GM19455 (cell line): ENCODE results near the gene FGR.
A peak's percentile ranks its signal among the peaks of the same experiment; 100 is the strongest.
"Not testable (repeated sequence)": the region's sequence is repeated elsewhere in the genome, so short reads cannot be mapped to it uniquely, and the experiment has no call there.

Experiments
- ATAC-seq: cut with Tn5 transposase; IDR thresholded peaks from one replicate; pipeline ENCODE4 v1.9.1; 2021; ENCODE audit not compliant: unreplicated experiment

FGR gene

GRCh38 chr1:27660300-27660835 is 25.4 kb upstream of the FGR start:
- ATAC-seq, result peak; percentile 2

DNA sequence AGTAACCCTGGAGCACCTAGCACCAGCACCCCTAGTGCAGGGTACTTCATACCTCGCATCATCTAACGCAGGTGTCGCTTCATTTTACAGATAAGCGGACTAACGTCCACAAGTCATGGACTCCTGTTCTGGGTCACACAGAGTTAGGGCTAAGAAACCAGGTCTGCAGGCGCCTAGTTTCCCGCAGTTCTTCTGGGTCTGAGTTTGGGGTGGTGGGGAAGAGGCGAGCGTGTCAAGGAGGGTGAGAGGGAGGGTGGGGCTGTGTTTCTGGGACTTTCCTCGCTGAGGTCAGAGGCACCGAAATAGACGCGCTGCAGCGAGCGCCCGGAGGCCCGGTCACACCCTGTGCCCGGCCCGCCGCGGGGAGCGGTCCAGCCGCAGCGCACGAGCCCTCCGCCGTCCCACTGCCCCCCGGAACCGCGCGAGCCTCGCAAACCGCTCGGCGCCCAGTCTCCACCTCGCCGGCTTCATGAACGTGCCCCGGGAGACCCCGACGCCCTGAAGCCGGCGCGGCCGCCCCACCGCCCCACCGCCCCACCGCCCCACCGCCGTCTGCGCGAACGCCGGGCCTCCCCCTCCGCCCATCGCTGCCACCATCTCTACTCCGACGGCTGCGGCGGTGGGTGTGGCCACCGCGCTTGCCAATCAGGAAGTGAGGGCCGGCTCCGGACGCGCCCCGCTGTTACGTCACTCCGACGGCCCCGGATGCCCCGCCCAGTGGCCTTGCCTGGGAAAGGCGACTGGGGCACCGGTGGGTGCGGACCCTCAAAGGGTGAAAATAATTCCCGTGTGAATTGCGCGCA is 24.7 kb upstream of the FGR start:
- peak; percentile 72 for ATAC-seq

- ATAC-seq, result peak; percentile 3
These were observed 24.0 kb upstream of the FGR start for GRCh38 chr1:27658951-27659496.

DNA sequence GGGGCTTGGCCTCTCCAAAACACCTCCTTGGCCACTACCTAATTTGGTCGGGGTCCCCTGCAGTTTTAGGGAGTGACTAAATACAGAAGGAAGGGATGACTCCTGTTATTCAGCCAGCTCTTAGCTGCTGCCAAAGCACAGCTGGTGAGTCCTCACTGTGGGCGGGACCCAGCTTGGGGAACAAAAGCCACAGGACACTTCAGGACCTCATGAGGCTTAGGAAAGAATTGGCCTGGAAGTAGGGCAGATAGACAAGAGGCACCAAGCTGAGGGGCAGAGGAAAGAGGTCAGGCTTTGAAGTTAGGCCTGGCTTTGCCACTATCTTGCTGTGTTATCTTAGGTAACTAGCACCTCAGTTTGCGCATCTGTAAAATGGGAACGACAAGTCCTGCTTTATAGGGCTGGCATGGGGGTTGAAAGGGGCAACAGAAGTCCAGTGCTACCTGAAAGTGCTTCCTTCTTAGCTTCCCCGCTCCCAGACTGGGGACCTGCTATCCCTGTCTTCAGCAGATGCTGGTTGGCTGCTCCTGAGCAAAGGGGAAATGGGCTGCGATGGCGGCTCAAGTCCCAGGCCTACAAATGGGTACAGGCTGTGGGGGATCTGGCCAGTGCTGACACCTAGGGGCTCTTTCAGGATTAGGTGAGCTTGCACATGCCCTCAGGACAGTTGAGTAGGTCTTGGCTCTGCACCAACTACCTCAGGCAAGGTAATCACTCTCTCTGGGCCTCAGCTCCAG is 21.3 kb upstream of the FGR start:
- ATAC-seq, result no peak

DNA sequence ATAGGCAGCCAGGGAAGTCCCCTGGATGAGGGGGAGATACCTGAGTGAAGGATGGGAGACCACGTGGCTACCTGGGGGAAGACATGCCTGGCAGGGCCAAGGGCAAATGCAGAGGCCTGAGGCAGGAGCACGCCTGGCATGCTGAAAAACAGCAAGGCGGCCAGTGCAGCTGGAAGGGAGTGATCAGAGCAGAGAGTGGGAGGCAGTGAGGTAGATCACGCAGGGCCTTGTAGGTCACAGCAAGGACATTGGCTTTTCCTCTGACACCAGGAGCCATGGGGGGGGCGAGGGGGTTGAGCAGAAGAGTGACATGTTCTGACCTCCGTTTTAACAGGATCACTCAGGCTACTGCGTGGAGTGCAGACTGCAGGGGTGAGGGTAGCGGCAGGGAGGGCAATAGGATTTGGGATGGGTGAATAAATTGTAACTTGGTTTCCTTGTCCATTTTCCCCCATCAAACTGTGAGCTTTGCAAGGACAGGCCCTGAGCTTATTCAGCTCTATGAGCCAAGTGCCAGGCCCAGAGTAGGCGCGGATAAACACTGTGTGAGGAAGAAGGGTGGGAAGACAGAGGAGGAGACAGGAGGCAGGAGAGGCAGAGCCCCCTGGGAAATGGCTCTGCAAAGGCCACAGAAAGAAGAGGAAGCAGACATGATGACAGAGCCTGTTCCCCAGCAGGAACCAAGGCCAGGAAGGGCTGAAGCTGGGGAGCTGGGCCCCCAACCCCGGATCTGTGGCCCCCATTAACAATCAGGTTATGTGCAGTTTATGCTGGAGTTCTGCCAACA is 20.4 kb upstream of the FGR start:
- no peak for ATAC-seq

GRCh38 chr1:27652111-27652864 is 17.3 kb upstream of the FGR start:
- no peak for ATAC-seq

GRCh38 chr1:27650539-27651175 is 15.7 kb upstream of the FGR start:
- no peak for ATAC-seq

DNA sequence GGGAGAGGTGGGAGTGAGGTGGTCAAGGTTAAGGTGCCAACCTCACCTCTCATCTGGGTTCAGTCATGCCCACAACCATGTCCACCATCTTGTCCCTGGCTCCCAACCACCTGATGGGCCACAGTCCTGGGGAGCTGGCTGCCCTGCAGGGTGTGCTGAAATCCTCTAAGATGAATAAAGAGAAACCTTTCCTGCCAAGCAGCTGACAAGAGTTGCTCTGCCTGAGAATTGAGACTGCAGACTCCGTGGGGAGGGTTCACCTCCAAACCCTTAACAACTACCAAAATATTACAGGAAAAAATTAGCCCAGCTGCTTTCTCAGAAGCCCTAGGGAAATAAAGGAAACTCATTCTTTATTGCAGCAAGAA is 15.2 kb upstream of the FGR start:
- no peak for ATAC-seq

- ATAC-seq, result no peak
These were observed 14.3 kb upstream of the FGR start for GRCh38 chr1:27649306-27649635.

- ATAC-seq, result no peak
These were observed 13.8 kb upstream of the FGR start for GRCh38 chr1:27648602-27649305.

DNA sequence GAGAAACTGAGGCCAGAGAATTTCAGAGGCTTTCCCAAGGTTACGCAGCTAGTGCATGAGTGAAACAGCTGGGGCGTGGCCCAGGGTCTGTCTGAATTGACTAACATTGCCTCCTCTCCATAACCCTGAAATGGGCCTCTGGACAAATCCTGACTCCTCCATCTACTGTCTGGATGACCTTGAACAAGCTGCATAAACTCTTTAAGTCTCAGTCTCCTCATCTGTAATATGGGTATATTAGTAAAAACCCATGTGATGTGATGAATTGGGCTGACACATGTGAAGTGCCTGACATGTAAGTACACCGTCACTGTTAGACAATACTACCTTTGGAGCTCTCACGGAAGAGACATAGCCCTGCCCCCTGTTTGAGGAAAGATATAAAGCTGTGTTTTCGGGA is 12.3 kb upstream of the FGR start:
- ATAC-seq, result no peak

- no peak for ATAC-seq
These were observed 11.7 kb upstream of the FGR start for GRCh38 chr1:27646676-27647075.

DNA sequence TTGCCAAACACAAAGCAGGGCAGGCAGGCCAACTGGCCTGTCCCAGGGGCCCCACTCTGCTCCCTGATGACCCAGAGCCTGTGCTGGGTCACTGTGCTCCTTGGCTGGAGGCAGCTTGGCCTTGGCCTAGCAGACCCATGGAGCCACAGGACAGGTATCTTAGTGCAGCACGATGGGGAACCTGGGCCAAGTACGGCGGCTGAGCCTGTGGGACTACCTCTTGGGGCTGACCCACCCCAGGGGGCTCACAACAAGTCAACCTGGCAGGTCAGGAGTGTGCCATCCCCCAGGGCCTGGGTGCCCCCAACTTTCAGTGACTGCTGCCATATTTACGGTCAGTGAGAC is 10.1 kb upstream of the FGR start:
- ATAC-seq, result no peak

DNA sequence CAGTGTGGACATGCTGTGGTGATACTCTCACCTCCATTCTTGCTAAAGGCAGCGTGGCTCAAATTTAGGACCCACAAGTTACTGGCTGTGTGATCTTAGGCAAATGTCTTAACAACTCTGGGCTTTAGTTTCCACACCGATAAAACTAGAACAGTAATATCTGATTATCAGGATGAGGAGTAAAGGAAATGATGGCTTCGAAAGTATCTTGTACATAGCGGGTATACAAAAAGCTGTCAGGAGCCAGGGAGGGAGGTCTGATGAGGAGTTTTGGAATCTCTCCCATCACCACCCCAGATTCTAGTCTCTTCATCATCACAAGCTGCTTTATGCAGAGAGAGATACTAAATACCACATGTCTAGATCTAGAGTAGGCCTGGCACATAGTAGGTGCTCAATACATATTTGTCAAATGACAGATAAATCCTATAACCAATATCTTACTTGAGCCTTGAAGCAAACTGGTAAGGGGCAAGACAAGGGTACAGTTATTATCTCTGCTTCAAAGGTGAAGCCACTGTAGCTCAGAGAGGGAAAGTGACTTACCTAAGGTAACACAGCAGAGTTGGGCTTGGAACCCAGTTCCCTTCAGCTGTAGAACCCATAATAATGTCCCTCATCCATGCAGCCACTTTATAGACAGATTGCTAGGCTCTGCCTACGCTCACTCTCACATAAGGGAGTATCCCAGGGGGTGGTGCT is 9.5 kb upstream of the FGR start:
- ATAC-seq, result no peak

DNA sequence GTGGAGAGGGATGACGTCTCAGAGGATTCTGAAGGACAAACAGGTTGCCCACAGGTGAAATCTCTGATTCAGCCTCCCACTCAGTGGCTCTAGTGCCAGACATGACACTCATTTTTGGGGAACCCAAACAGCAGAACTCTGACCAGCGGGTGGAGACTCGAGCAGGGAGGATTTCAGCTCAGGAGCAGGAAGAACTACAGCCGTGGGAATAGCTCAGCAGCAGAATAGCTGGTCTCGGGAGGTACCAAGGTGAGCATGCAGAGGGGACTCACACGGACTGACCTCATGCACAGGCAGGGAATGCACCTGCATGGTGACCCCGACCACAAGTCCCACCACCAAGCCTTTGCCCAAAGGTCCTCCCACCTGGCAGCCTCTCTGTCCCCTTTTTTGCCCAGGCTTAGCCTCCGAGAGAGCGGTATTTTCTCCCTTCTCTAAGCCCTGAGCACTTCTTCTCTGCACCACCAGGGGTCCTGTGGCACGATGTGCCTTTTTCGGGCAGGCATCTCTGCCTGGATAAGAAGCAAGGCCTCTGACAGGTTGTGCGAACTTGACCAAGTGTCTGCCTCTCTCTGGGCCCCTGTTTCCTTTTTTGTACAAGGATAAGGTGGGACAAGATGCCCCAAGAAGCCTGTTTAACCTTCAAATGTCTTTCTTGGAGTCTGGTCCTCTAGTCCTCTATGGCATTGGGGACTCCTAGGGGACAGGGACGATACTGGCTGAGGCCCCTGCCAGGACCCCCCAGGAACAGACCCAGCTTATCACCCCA is 8.8 kb upstream of the FGR start:
- ATAC-seq, result no peak

DNA sequence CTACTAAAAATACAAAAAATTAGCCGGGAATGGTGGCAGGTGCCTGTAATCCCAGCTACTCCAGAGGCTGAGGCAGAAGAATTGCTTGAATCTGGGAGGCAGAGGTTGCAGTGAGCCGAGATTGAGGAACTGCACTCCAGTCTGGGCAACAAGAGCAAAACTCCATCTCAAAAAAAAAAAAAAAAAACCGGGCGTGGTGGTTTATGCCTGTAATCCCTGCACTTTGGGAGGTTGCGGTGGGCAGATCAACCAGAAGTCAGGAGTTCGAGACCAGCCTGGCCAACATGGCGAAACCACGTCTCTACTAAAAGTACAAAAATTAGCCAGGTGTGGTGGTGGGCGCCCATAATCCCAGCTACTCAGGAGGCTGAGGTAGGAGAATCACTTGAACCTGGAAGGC is 5.5 kb upstream of the FGR start:
- not testable (repeated sequence) for ATAC-seq

DNA sequence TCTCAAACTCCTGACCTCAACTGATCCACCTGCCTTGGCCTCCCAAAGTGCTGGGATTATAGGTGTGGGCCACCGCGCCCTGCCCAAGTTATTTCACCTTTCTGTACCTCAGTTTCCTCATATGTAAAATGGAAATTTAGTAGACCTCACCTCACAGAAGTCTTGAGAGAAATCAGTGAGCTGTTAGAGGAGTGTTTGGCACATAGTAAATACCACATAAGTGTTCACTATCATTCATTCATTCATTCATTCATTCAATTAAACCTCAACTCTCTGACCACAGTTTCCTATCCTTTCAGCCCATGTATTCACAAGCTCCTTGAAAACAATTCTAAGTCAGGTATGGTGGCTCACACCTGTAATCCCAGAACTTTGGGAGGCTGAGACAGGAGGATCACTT is 3.8 kb upstream of the FGR start:
- ATAC-seq, result no peak

DNA sequence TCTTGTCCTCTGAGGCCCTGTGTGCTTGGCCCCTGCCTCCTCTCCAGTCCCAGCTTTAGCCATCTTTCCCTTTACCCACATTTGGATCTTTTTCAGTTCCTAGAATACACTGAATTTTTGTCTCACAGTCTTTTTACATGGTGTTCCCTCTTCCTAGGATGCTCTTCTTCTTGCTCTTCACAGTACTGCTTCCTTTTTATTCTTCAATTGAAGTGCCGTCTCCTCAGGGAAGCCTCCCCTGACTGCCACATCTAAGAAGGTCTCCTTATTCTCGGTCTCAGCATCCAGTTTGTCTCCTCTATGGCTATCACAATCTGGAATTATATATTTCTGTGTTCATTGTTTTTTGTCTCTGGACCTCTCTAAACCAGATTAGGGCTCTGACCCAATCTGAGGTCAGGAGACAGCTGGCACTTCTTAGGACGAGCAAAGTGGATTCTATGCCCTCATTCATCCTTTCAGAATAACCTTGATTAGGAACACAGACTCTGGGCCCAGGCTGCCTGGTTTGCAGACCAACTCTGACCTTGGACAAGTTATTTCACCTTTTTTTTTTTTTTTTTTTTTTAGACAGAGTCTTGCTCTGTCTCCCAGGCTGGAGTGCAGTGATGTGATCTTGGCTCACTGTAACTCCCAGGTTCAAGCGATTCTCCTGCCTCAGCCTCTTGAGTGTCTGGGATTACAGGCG is 3.2 kb upstream of the FGR start:
- ATAC-seq, result no peak
